GM19467 (cell line): ENCODE results near the gene PRKCQ.

ENCODE experiments used
- ATAC-seq: cut with Tn5 transposase; IDR thresholded peaks from one replicate; pipeline ENCODE4 v1.9.1; 2021; ENCODE audit warnings: mild to moderate bottlenecking, moderate library complexity; ENCODE audit not compliant: unreplicated experiment

PRKCQ gene

DNA sequence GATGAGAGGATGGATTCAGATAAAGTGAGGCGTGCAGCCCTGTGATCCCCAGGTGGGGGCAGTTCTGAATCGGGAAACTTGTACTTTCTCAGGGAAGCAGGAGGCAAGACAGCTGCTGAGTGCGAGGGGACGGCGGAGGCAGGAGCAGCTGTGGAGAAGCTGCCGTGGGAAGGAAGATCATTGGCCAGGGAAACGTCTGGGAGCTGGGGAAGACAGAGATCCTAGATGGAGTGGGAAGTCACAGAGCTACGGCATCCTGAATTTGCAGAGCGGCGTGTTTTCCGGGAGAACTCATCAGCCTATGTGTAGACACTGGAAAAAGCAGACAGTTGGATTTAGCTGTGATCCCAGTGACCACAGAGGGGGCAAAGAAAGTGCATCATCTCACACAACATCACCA is 9.2 kb downstream of the PRKCQ start:
- no peak for ATAC-seq

DNA sequence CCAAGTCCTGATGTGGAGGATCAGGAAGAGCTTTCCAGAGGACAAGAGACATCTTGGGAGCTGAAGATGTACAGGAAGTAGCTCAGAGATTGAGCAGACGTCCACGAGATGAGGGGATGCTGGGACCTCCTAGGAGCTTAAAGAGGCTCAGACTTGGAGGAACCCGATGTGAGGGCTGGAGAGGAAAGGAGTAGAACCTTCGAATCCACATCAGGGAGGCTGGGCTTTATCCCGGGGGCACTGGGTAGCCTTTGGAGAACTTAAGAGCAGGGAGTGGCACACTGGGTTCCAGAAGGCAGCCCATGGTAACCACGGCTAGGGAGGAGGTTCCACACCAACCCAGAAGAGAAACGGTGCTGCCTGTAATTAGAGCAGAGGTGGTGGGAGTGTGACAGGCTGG is 10.8 kb downstream of the PRKCQ start:
- ATAC-seq, result no peak

DNA sequence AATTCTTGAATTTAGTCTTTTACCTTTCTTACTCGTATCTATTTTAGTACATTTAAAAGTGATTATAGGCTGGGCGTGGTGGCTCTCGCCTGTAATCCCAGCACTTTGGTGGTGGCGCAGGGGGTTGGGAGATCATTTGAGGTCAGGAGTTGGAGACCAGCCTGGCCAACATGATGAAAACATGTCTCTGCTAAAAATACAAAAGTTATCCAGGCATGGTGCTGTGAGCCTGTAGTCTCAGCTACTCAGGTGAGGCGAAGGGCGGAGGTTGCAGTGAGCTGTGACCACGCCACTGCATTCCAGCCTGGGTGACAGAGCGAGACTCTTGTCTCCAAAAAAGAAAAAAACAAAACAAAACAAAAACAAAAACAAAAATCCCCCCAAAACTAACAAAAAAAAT is 12.2 kb downstream of the PRKCQ start:
- ATAC-seq, result no peak

DNA sequence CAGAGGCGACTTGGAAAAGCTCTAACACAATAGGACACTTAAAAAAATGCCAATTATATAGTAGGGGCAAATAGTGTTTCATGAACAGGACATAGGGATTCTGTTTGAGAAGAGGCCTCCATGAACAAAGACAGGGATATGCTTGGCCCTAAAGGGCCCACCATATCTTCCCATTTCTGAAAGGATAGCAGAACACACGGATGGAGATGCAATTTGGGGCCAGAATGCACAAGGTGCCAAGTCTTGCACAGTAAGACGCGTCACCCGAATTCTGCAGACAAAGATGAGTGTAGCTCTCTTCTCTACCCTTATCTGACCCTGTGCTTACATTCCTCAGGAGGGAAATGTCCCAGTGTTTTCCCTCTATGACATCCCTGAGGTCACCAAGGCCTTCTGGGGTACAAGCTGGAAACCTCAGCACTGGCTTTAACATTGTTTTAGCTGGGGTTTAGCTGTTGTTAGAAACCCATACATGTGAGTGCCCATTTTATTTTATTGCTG is 12.8 kb downstream of the PRKCQ start:
- ATAC-seq, result no peak

DNA sequence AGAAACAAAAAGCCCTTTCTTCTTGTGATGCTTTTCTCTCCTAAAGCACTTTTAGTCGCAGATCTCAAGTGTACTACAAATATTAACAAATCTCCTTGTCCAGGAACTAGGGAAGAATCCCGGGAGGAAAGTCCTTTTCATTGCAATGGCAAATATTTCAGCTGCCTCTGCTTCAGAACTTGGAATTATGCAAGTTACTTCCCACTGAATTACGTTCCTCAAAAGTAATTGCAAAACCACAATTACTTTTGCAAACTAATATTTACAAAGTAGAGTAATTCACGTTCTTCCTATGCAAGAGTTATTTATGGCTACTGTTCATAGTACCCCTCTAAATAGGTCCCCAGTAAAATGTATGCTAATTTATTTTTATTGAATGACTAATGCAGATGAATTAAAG is 14.5 kb downstream of the PRKCQ start:
- ATAC-seq, result no peak

DNA sequence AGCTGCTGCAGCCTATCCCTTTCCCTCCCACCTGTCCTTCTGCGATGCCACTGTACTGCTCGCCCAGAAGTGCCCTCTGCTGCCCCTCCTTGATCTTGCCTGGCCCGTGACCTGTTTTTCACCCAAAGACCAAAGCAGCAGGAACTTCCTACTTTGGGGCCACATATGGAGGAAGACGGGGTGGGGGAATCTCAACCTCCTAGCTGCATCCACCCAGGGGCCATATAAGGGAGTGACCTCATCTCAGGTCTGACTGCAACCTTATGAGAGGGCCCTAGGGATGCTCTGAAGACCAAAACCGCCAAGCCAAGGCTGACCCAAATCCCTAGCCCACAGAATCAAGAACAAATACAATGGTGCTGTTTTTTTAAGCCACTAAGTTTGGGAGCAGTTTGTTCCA is 15.7 kb downstream of the PRKCQ start:
- no peak for ATAC-seq

DNA sequence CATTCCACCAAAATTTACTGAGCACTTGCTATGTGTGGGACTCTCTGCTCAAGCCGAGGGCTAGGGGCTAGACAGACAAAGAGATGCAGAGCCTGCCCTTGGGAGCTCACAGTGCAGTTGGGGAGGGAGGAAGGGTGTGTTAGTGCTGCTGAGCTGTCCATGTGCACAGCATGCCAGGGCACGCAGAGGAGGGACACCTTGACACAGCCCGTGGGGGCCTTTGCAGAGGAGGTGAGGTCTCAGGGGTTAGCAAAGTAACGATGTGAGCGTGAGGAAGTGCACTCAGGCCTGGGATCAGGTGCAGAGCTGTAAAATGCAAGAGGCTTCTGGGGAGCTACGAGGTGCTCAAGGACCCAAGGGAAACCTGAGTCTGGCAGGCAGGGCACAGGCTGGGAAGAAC is 16.3 kb downstream of the PRKCQ start:
- ATAC-seq, result no peak

DNA sequence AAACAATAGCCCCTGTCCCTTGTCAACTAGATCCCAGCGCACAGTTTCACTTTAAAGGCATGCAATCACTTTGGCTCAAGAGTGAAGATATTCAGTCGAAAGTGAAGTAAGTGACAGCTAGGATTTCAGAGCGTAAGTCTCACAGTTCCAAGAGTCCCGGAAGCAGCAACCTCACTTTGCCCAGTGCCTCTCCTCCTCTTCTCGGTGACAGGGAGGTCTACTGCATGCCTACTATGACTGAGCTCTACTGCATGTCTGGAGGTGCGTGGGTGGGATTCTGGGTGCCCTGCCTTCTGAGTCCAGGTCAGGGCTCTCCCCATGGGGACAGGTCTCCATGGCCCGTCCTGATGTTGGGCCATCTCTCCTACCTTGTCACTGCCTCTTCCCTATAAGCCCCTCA is 17.0 kb downstream of the PRKCQ start:
- no peak for ATAC-seq

DNA sequence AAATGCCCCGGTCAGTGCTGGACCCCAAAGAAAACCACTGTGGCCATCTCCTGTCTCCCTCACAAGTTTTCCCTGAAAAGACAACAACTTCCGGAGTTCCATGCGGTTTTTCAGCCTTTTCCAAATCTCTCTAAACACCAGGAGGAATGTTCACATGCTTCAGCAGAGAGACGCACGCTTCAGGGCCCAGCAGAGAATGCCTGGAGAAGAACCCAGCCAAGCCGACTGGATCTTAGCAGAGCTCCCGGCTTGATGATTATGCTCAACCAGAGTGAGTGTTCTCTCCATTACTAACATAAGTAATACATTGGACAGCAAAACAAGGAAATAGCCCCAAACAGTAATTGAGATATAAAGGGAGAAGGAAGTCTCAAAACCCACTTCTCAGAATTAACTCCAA is 17.9 kb downstream of the PRKCQ start:
- ATAC-seq, result no peak

DNA sequence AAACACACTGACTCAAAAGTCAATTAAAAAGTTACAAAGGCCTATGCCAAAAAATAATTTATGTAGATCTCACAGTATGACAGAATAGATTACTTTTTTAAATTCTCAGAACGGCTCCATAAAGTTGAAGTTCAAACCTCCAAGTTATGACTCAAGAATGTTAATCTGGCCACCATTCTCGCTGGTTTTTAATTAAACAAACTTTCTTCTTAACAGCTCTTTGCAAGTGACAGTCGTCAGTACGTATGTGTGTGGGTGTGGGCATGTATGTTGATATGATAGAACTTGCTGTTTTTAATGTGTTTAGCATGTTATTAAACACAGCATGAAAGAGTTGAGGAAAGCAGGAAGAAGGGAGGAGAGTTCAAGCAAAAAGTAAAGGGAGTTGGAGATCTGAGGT is 18.5 kb downstream of the PRKCQ start:
- no peak for ATAC-seq

DNA sequence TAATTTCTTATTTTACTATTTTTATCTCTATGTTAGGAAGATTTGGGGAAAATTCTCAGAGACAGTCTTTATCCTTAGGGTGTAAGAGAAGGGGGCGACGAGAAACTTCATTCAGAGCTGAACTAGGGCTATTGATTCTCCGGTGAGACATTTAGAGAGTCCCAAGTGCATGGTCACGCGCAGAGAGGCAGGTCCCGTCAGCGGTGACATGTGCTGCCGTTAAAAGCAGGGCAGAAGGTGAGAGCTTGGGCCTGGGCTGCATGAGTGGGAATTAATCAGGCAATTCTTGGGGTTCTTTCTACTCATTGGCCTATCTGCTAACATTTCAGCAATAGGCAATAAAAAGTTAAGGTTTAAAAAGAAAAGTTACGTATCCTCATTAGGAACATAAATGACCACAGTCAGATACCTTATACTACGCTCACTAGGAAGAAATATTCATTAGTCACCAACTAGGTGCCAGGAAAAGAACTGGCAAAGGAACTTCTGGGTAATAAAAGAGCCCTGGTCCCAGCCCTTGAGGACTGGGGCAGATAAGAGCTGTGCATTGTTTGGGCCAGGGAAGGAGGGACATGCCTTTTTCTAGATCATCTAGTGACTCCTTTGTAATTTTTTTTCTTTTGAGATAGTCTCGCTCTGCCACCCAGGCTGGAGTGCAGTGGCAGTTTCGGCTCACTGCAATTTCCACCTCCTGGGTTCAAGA is 21.2 kb downstream of the PRKCQ start:
- no peak for ATAC-seq

DNA sequence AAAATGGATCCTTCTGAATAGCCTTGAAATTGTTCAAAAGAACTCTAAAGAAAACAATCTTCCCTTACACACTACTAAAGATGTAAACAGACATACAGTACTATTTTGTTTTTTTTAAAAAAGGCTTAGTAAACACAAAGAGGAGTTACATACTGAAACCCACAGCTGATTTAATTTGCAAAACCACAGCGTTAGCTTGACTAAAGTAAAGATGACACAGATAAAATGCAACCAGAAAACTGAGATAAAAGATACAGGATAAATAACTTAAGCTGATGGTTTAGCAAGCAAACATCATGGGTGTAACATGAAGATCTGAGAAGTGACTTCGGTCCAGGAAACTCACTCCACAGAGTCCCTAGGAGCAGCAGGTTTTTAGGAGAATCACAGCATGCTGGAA is 21.8 kb downstream of the PRKCQ start:
- no peak for ATAC-seq

DNA sequence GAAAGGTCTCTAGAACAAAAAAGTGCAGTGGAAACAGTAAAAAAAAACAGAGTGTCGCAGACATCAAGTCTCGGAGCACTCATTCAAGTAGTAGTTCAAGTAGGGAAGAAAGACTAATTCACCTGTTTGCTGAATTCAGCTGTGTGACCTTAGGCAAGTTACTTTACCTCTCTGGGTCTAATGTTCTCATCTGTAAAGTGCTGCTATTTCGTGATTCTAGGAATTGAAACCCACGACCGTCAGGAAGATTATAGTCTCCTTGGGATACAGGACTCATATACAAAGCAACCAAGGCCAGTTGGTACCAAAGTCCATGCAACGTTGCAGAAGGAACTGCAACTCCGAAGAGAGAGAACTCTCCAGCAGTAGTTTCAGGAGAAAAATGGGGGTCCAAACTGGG is 26.1 kb downstream of the PRKCQ start:
- no peak for ATAC-seq

DNA sequence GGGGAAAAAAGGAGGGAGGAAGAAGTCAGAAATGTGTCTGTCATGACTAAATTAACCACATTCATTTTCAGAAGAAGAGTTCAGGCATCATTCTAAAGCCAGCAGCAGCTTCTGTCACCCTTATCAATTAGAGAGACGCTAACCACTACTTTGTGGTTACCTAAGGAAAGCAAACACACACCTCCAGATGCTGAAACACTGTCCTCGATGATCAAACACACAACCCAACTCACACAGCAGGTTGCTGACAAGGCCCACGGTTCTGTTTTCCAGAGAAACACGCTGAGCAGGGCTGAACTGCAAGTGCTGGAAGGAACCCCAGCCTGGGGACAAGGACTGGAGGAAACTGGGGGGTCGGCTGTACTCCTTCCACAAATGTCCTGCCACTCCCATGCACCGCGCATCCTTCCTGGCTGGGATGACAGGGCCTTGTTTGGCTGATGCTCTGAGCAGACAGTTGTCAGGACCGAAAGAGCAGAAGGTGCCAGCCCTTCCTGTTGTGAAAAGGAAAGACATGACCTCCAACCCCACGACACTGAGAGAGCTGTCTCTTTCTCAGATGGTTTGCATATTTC is 36.6 kb downstream of the PRKCQ start:
- ATAC-seq, result no peak

DNA sequence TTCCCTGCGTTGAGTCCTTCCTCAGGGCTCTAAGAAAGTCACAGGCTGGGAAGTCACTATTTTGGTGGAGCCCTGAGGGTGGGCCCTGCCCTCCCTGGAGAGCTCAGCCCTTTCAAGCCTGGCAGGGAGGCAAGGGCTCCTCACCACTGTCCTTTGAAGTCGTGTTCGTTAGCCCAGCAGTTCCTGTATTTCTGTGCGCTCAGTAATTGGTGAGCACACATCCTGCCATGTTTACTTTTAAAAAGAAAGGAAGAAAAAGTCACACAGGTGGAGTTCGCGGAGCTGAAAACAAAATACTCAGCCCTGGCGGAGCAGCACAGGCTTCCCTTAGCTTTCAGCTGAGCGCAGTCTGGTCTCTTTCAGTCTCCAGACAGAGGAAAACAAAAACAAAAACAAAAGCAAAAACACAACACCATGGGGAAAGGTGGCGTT is 37.1 kb downstream of the PRKCQ start:
- no peak for ATAC-seq

DNA sequence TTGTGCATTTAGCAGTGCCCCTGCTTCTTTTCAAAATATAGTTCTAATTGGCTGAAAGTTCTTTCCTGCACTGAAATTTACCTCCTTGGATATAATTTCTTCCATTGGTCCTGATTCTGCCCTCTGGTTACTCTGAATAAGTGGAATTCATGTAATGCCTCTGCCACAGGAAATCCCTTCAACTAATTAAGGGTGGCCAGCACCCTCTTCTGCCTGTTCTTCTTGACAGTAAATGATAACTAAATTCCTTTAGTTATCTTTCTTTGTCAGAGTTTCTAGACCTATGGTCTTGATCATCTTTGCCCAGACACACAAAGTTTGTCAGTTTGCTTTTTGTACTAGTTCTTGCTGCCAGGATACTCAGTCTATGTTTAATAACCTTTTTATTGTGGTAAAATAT is 40.2 kb downstream of the PRKCQ start:
- ATAC-seq, result no peak

DNA sequence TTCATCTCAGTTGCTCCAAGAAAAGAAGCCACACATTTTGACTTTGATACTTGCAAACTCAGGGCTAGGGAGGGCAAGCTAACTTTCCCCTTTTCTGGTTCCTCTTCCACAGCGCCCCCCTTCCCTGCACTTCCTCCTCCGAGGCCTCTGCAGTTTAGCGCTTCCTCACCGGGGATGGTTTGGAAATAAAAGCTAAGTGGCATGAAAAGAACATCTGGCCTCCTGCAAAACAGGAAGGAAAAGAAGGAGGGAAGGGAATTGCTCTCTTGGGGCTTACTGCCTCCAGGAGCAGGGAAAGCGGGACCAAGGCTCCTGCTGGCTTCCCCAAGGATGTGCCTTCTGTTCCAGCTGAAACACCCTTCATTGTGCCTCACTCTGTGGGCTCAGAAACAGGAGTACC is 42.3 kb downstream of the PRKCQ start:
- ATAC-seq, result no peak

DNA sequence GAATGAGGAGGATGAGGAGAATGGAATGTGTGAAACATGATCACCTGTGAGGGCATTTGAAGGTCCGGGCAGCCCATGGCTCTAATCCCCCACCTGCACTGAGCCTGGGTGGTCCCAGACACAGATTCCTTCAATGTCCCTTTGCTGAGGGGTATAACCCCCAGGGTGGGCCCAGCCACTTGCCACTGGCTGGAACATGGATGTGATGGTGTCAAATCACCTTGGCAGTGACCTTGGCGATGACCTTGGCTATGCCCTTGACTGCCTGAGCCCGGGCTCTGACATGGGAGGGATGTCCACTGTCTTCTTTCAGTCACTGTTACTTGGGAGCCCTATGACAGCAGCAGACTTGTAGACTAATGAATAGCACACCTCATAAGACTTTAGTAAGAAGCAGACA is 44.0 kb downstream of the PRKCQ start:
- no peak for ATAC-seq

DNA sequence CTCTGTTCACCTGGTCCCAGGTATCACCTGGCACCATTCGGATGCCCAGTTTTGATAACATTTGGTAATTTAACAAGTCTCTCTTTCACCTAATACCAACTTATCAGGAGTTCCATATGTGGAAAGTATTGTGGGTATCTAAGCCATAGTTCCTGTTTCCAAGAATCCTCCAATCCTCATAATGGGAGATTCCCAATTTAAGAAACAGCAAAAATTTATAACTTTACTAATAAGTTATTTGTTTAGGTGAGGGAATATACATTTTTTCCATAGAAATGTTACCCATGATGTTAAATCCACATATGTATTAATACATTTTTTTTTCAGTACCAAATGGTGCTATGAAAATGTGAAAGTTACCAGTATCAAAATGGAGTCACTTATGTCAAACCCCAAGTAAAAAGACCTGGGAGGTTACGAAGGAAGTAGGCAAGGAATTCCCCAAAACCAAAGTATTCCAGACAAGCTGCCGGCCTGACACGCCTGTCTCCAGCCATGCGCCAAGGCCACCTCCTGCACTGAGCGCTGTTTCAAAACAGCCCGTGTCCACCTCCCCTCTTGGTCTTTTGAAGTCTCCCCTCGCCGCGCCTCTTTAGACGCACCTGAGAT is 44.8 kb downstream of the PRKCQ start:
- no peak for ATAC-seq

DNA sequence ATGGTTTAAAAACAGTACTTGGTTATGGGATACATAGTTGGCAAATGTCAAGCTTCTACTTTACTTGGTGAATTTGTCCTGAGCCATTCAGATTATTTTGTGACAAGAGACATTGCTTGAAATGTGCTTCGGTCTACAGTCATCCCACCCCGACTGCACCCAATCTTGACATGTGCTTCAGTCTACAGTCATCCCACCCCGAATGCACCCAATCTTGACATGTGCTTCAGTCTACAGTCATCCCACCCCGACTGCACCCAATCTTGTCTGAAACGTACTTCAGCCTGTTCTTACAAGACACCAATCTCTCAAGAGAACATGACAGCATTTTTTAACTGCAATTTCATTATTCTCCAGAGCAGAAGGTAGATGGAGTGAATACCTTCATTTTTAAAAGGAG is 47.8 kb downstream of the PRKCQ start:
- ATAC-seq, result no peak

DNA sequence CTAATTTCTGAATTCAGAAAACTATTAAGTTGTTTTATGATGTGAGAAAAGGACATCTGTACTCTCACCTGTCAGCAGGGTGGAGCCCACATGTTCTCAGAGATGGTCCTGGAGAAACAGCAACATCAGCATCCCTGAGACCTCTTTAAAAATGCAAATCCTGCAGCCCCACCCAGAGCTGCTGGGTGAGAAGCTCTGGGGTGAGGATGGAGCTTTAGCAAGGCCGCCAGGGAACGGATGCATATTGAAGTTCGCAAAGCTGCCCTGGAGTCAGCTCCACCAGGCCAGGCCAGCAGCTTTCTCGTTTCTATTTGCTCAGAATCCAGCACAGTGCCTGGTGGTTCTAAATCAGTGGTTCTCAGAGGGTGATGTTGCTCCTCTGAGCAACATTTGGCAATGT is 49.1 kb downstream of the PRKCQ start:
- no peak for ATAC-seq

DNA sequence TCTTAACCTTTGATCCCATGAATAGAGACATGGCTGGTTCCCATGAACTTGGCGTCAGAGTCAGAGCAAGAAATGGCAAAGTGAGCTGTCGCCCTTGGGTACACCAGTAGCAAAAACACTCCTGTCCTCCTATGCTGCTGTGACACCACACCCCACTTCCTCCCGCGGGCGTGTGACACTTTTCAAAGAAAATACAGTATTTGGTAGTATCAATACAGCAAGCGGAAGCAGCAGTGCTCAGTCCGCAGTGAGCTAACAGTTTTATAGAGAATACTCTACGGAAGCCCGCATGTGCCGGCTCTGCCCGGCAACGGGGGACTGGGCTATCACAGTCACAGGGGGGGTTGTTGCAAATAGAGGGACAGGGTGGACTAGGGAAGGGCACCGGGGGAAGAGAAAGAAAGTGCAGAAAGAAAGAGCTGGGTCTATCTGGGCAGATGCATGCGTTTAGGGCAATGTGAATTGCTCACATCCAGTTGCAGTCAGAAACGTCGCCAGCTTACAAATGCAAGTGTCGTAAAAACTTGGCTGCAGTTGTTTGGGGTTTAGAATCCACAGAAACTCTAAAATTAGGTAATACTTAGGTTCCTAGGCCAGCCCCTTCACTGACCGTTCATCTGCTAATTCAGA is 49.8 kb downstream of the PRKCQ start:
- ATAC-seq, result no peak
